ENCODE results near the gene FOXD4L3. TPM values are rescaled to one million over a fixed set of nuclear protein-coding genes. Genes with fewer than 3 reads are reported as not detected.
"Not testable (repeated sequence)": the region's sequence is repeated elsewhere in the genome, so short reads cannot be mapped to it uniquely, and the experiment has no call there.

Gene FOXD4L3
- total and polyA plus RNA-seq, 2 of the 13 experiments (the other 11 are each of a cell fraction or from before 2014, with no cell fraction given), result 0.07 TPM; not detected in 1

DNA sequence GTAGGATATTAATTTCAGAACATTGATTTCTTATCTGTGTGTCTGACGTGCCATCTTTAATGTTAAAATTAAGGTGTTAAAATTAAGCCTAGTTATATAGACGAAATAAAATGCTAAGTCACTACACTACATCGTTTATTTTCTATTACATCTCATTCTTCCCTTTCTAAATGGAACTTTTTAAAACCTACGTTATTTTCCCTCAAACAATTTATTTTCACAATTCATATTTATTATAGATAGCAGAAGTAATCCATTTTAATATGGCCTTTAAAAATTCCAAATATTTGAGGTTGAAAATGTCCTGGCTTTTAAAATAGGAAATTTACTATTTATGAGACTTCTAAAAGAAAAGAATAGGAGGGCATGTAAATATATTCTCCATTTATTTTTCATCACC lies 2.1 kb downstream of the FOXD4L3 start:
- in situ Hi-C loops (cut with HindIII; ENCODE audit: extremely low pct_ligation_motif_present, low pct_unique_long_range_greater_than_20kb); intact Hi-C loops (cut with micrococcal nuclease; ENCODE audit: unreplicated experiment); ATAC-seq: not testable (repeated sequence)

DNA sequence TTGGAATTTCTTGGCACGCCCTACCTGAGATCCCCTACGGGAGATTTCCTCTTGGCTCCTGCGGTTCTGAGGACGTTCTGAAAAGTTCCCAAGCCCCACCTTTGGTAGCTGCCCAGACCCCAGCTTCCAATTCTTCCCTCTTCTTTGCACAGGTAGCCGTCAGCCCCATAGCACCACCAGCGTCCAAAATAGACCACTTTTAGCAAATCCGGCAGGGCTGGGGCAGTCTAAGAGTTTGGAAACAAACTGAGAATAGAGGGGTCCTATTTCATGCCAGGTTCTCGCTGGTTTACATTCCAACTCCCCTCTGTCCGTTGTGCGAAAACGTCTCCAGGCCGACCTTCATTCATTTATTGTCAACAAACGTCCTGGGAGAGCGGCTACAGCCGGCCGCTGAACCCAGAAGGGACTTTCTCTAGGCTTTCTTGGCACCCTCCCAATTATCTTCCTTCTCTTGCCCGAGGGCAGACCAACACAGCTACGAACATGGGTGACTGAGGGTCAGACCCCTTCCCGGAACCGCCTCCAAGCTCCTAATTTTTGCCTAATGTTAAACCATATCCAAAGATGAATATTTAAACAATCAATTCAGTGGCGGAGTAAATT lies 3.1 kb downstream of the FOXD4L3 start:
- H3K36me3 ChIP-seq (replicated peaks in 1 of 2; ENCODE audit: control insufficient read depth in 1 of 2, insufficient read depth in 2 of 2, low read length in 2 of 2); H3K79me2 ChIP-seq (ENCODE audit: insufficient read depth, low read length); DNase-seq (ENCODE audit: low spot score); FAIRE-seq; POLR2A ChIA-PET; H3K4me1 ChIP-seq (ENCODE audit: insufficient read depth, low read length); H2AFZ ChIP-seq (ENCODE audit: low read length); H3K9me3 ChIP-seq (ENCODE audit: low read length); H4K20me1 ChIP-seq (ENCODE audit: insufficient read depth, low read length); H3K27ac ChIP-seq (ENCODE audit: extremely low read length, insufficient read depth, low read length); H3K4me3 ChIP-seq (replicated peaks in 1 of 3; ENCODE audit: insufficient read depth in 1 of 3, low read depth in 2 of 3, low read length in 3 of 3); BruUV-seq (replicated peaks); CTCF ChIA-PET (ENCODE audit: low intra/inter-chr PET ratio, low total read pairs); H3K9ac ChIP-seq (ENCODE audit: insufficient read depth, low read depth, low read length); H3K4me2 ChIP-seq (ENCODE audit: low read depth, low read length); intact Hi-C loops (cut with micrococcal nuclease; ENCODE audit: unreplicated experiment); H3K27me3 ChIP-seq (ENCODE audit: control insufficient read depth in 1 of 2, insufficient read depth in 2 of 2, low read length in 2 of 2); in situ Hi-C loops (cut with HindIII; ENCODE audit: extremely low pct_ligation_motif_present, low pct_unique_long_range_greater_than_20kb): not testable (repeated sequence)
- ATAC-seq, result peak; percentile 67
- WGBS (ENCODE audit: low lambda C conversion rate), result 19% methylated on average over 10 of the region's 21 CpGs

More for the DNA sequence above, 2.1 kb downstream of the FOXD4L3 start:
- POLR2A ChIA-PET; H3K27me3 ChIP-seq (ENCODE audit: control insufficient read depth in 1 of 2, insufficient read depth in 2 of 2, low read length in 2 of 2); H3K27ac ChIP-seq (ENCODE audit: extremely low read length, insufficient read depth, low read length); BruUV-seq (replicated peaks); H3K4me2 ChIP-seq (ENCODE audit: low read depth, low read length); DNase-seq (ENCODE audit: low spot score); FAIRE-seq; H3K79me2 ChIP-seq (ENCODE audit: insufficient read depth, low read length); H3K4me3 ChIP-seq (replicated peaks in 1 of 3; ENCODE audit: insufficient read depth in 1 of 3, low read depth in 2 of 3, low read length in 3 of 3); H2AFZ ChIP-seq (ENCODE audit: low read length); H4K20me1 ChIP-seq (ENCODE audit: insufficient read depth, low read length); H3K36me3 ChIP-seq (replicated peaks in 1 of 2; ENCODE audit: control insufficient read depth in 1 of 2, insufficient read depth in 2 of 2, low read length in 2 of 2); H3K9ac ChIP-seq (ENCODE audit: insufficient read depth, low read depth, low read length); H3K4me1 ChIP-seq (ENCODE audit: insufficient read depth, low read length); H3K9me3 ChIP-seq (ENCODE audit: low read length); CTCF ChIA-PET (ENCODE audit: low intra/inter-chr PET ratio, low total read pairs): not testable (repeated sequence)
- WGBS (ENCODE audit: low lambda C conversion rate), result 33% methylated on average over 3 of the region's 4 CpGs

DNA sequence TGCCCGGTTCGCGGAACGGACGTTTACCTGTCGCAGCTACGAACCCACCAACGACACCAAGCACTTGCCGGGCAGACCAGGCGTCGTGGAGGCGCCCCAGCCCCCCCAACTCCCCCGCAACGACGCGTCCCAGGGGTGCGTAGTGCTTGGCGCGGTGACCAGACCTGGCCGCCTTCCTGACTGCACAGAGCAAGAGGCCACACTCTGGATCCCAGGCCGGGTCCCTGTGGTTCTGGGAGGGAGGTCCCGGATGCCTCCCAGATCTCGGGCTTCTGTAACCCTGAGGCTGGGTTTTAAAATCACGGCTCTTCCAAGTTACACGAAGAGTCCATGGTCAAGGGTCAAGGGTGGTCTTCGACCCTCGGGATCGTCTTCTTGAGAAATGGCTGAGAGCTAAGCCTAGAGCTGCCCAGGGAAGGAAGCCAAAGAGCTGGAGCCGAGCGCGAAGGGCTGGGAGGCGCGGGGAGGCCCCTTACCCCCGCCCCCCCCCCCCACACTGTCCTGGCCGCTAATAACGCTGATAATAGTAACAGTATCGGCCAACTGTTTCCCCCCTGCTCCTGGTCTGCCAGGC lies 3.8 kb downstream of the FOXD4L3 start:
- H3K9me3 ChIP-seq (ENCODE audit: low read length); DNase-seq (ENCODE audit: low spot score); H4K20me1 ChIP-seq (ENCODE audit: insufficient read depth, low read length); H3K36me3 ChIP-seq (replicated peaks in 1 of 2; ENCODE audit: control insufficient read depth in 1 of 2, insufficient read depth in 2 of 2, low read length in 2 of 2); FAIRE-seq; intact Hi-C loops (cut with micrococcal nuclease; ENCODE audit: unreplicated experiment); H3K4me1 ChIP-seq (ENCODE audit: insufficient read depth, low read length); H3K27me3 ChIP-seq (ENCODE audit: control insufficient read depth in 1 of 2, insufficient read depth in 2 of 2, low read length in 2 of 2); H3K4me2 ChIP-seq (ENCODE audit: low read depth, low read length); POLR2A ChIA-PET; CTCF ChIA-PET (ENCODE audit: low intra/inter-chr PET ratio, low total read pairs); H3K4me3 ChIP-seq (replicated peaks in 1 of 3; ENCODE audit: insufficient read depth in 1 of 3, low read depth in 2 of 3, low read length in 3 of 3); H3K9ac ChIP-seq (ENCODE audit: insufficient read depth, low read depth, low read length); in situ Hi-C loops (cut with HindIII; ENCODE audit: extremely low pct_ligation_motif_present, low pct_unique_long_range_greater_than_20kb); H2AFZ ChIP-seq (ENCODE audit: low read length); H3K79me2 ChIP-seq (ENCODE audit: insufficient read depth, low read length); H3K27ac ChIP-seq (ENCODE audit: extremely low read length, insufficient read depth, low read length); BruUV-seq (replicated peaks): not testable (repeated sequence)
- 34% methylated on average over 5 of the region's 37 CpGs for WGBS (ENCODE audit: low lambda C conversion rate)
- peak; percentile 66 for ATAC-seq

DNA sequence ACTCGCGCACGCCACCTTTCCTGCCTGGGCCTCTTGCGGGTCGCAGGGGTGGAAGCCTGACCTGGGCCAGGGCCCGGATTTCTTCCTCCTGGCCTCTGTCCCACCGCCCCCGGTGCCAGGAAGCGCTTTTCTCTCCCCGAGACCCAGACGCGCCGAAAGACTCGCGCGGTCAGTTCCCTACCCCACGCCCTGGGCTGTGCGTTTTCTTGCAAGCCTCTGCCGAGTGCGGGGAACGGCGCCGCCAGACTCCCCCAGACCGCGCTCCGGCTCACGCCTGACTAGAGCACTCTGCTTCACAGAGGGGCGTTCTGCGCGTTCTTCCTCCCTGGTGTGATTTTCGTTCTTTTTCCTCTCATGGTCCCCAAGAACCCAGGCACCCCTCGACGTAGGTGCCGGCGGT lies 4.5 kb downstream of the FOXD4L3 start:
- H3K9ac ChIP-seq (ENCODE audit: insufficient read depth, low read depth, low read length); POLR2A ChIA-PET; CTCF ChIA-PET (ENCODE audit: low intra/inter-chr PET ratio, low total read pairs); DNase-seq (ENCODE audit: low spot score); H3K4me3 ChIP-seq (replicated peaks in 1 of 3; ENCODE audit: insufficient read depth in 1 of 3, low read depth in 2 of 3, low read length in 3 of 3); FAIRE-seq; intact Hi-C loops (cut with micrococcal nuclease; ENCODE audit: unreplicated experiment); H4K20me1 ChIP-seq (ENCODE audit: insufficient read depth, low read length); H2AFZ ChIP-seq (ENCODE audit: low read length); H3K79me2 ChIP-seq (ENCODE audit: insufficient read depth, low read length); in situ Hi-C loops (cut with HindIII; ENCODE audit: extremely low pct_ligation_motif_present, low pct_unique_long_range_greater_than_20kb); BruUV-seq (replicated peaks); H3K27ac ChIP-seq (ENCODE audit: extremely low read length, insufficient read depth, low read length); H3K4me1 ChIP-seq (ENCODE audit: insufficient read depth, low read length); H3K9me3 ChIP-seq (ENCODE audit: low read length); H3K4me2 ChIP-seq (ENCODE audit: low read depth, low read length); H3K36me3 ChIP-seq (replicated peaks in 1 of 2; ENCODE audit: control insufficient read depth in 1 of 2, insufficient read depth in 2 of 2, low read length in 2 of 2); H3K27me3 ChIP-seq (ENCODE audit: control insufficient read depth in 1 of 2, insufficient read depth in 2 of 2, low read length in 2 of 2): not testable (repeated sequence)
- 95% methylated on average over 24 of the region's 35 CpGs for WGBS (ENCODE audit: low lambda C conversion rate)
- ATAC-seq, result peak; percentile 21
